IMR-90 (cell line): ENCODE data around the gene C15orf39. TPM values are rescaled to one million over a fixed set of nuclear protein-coding genes. Genes with fewer than 3 reads are reported as not detected.

Source experiments
- ATAC-seq: fragments of 200-7000 bp; cut with Tn5 transposase; 2 replicates; pipeline ENCODE4 v1.9.1; 2020; ENCODE audit warnings: low read depth, mild to moderate bottlenecking, moderate library complexity
- BruUV-seq: library from RNA; stranded (reverse); fragments of 400-500 nt; replicated peaks from 2 replicates; lab custom pipeline; 2021; lab: Mats Ljungman, UMichigan
- CTCF ChIA-PET: fragments of 300-600 bp; formaldehyde crosslinking; extraction: SDS; loops from one replicate; lab custom pipeline; 2021; ENCODE audit warnings: antibody characterized with exemption; lab: Yijun Ruan, JAX
- POLR2A ChIA-PET: fragments of 300-600 bp; sonication (Branson Sonifier 250); formaldehyde crosslinking; loops from one replicate; lab custom pipeline; 2022; ENCODE audit warnings: antibody characterized with exemption; ENCODE audit not compliant: unreplicated experiment; lab: Charles Lee
- DNase-seq: peaks from one replicate; pipeline ENCODE4 v3.0.0; 2013
- H2AFZ ChIP-seq: replicated peaks from 2 replicates; pipeline ENCODE3; 2013; ENCODE audit warnings: low read length, mild to moderate bottlenecking; ENCODE audit not compliant: poor library complexity
- H2AK5ac ChIP-seq: 2 replicates; pipeline ENCODE4 v1.6.1; 2013; ENCODE audit warnings: low read depth, low read length, inconsistent platforms
- H2AK9ac ChIP-seq: replicated peaks from 2 replicates; pipeline ENCODE3; 2013; ENCODE audit warnings: mild to moderate bottlenecking, low read depth, low read length, moderate library complexity; ENCODE audit not compliant: poor library complexity
- H2BK120ac ChIP-seq: 2 replicates; pipeline ENCODE4 v1.6.1; 2013; ENCODE audit warnings: low read depth, low read length, inconsistent platforms
- H2BK15ac ChIP-seq: 3 replicates; pipeline ENCODE4 v1.6.1; 2013; ENCODE audit warnings: low read depth, low read length, inconsistent platforms
- H2BK20ac ChIP-seq: 2 replicates; pipeline ENCODE4 v1.6.1; 2013; ENCODE audit warnings: low read depth, mild to moderate bottlenecking, inconsistent platforms, low read length, moderate library complexity
- H2BK5ac ChIP-seq: 2 replicates; pipeline ENCODE4 v1.6.1; 2013; ENCODE audit warnings: mild to moderate bottlenecking, low read depth, low read length, inconsistent platforms; ENCODE audit not compliant: poor library complexity, severe bottlenecking
- H3K14ac ChIP-seq: replicated peaks from 2 replicates; pipeline ENCODE4 v1.6.1; 2013; ENCODE audit warnings: low read depth, low read length, inconsistent platforms
- H3K18ac ChIP-seq: 2 replicates; pipeline ENCODE4 v1.6.1; 2013; ENCODE audit warnings: low read depth, low read length, control low read depth
- H3K23ac ChIP-seq: 2 replicates; pipeline ENCODE4 v1.6.1; 2013; ENCODE audit warnings: low read depth, low read length, inconsistent platforms
- H3K27ac ChIP-seq: 2 replicates; pipeline ENCODE4 v1.5.1; 2013; ENCODE audit warnings: mild to moderate bottlenecking, control low read depth, low read length; ENCODE audit not compliant: insufficient read depth
- H3K27me3 ChIP-seq: 2 replicates; pipeline ENCODE4 v1.6.1; 2013; ENCODE audit warnings: low read length; ENCODE audit not compliant: control insufficient read depth, insufficient read depth
- H3K36me3 ChIP-seq: 2 replicates; pipeline ENCODE4 v1.6.1; 2013; ENCODE audit warnings: low read length, mixed read lengths; ENCODE audit not compliant: control insufficient read depth, insufficient read depth
- H3K4ac ChIP-seq: 2 replicates; pipeline ENCODE4 v1.6.1; 2013; ENCODE audit warnings: low read depth, low read length, inconsistent platforms
- H3K4me1 ChIP-seq: 2 replicates; pipeline ENCODE4 v1.6.1; 2013; ENCODE audit warnings: low read length, mixed read lengths; ENCODE audit not compliant: control insufficient read depth, insufficient read depth
- H3K4me2 ChIP-seq: 2 replicates; pipeline ENCODE4 v1.6.1; 2013; ENCODE audit warnings: low read depth, mild to moderate bottlenecking, control low read depth, low read length, moderate library complexity
- H3K4me3 ChIP-seq: 2 replicates; pipeline ENCODE4 v1.5.1; 2013; ENCODE audit warnings: low read depth, mild to moderate bottlenecking, control low read depth, low read length, moderate library complexity; ENCODE audit not compliant: insufficient read depth
- H3K56ac ChIP-seq: 2 replicates; pipeline ENCODE4 v1.6.1; 2013; ENCODE audit warnings: low read length, inconsistent platforms; ENCODE audit not compliant: insufficient read depth; ENCODE audit errors: extremely low read depth
- H3K79me1 ChIP-seq, 2 experiments: 2 replicates each; pipeline ENCODE4 v1.6.1; 2013; ENCODE audit warnings: low read length in 2 of 2, inconsistent platforms in 1 of 2, low read depth in 1 of 2
- H3K9ac ChIP-seq: 2 replicates; pipeline ENCODE4 v1.6.1; 2013; ENCODE audit warnings: low read depth, low read length, control low read depth
- H3K9me1 ChIP-seq: 2 replicates; pipeline ENCODE4 v1.6.1; 2013; ENCODE audit warnings: low read length, inconsistent platforms; ENCODE audit not compliant: insufficient read depth
- H3K9me3 ChIP-seq: 2 replicates; pipeline ENCODE4 v1.6.1; 2013; ENCODE audit warnings: low read length; ENCODE audit not compliant: control insufficient read depth, insufficient read depth
- H4K20me1 ChIP-seq: 2 replicates; pipeline ENCODE4 v1.6.1; 2013; ENCODE audit warnings: low read length, inconsistent platforms; ENCODE audit not compliant: insufficient read depth
- H4K5ac ChIP-seq: 2 replicates; pipeline ENCODE4 v1.6.1; 2013; ENCODE audit warnings: mild to moderate bottlenecking, low read depth, low read length, control low read depth
- H4K8ac ChIP-seq, 2 experiments: 2 replicates each; pipeline ENCODE4 v1.6.1; 2013; ENCODE audit warnings: low read depth in 2 of 2, low read length in 2 of 2, control low read depth in 1 of 2, inconsistent platforms in 1 of 2
- H4K91ac ChIP-seq: 2 replicates; pipeline ENCODE4 v1.6.1; 2013; ENCODE audit warnings: low read depth, low read length, inconsistent platforms; ENCODE audit not compliant: insufficient read depth
- BHLHE40 ChIP-seq: fragments of 150-350 bp; IDR thresholded peaks from 2 replicates; pipeline ENCODE4 v1.6.1; 2016; ENCODE audit warnings: mild to moderate bottlenecking, low read depth, low read length
- CEBPB ChIP-seq: IDR thresholded peaks from 2 replicates; pipeline ENCODE4 v1.6.1; 2012; ENCODE audit warnings: low read depth, low read length, improper control_type of control experiment
- CHD1 ChIP-seq: IDR thresholded peaks from 2 replicates; pipeline ENCODE4 v1.6.1; 2012; ENCODE audit warnings: low read depth, low read length, improper control_type of control experiment
- FOS ChIP-seq: fragments of 150-350 bp; IDR thresholded peaks from 2 replicates; pipeline ENCODE4 v1.6.1; 2016; ENCODE audit warnings: low read depth, low read length
- MAFK ChIP-seq: IDR thresholded peaks from 2 replicates; pipeline ENCODE4 v1.6.1; 2012; ENCODE audit warnings: low read depth, low read length, improper control_type of control experiment
- MXI1 ChIP-seq: IDR thresholded peaks from 2 replicates; pipeline ENCODE4 v1.6.1; 2012; ENCODE audit warnings: low read depth, mild to moderate bottlenecking, low read length, moderate library complexity, borderline replicate concordance
- NFE2L2 ChIP-seq: fragments of 150-350 bp; IDR thresholded peaks from 2 replicates; pipeline ENCODE4 v1.6.1; 2016; ENCODE audit warnings: low read depth, mild to moderate bottlenecking, low read length
- POLR2A ChIP-seq: IDR thresholded peaks from 2 replicates; pipeline ENCODE4 v1.6.1; 2012; ENCODE audit warnings: mild to moderate bottlenecking, low read depth, low read length
- RAD21 ChIP-seq: IDR thresholded peaks from 2 replicates; pipeline ENCODE4 v1.6.1; 2012; ENCODE audit warnings: low read length, improper control_type of control experiment
- RFX5 ChIP-seq: IDR thresholded peaks from 2 replicates; pipeline ENCODE4 v1.8.0; 2012; ENCODE audit warnings: low read depth, mild to moderate bottlenecking, low read length, moderate library complexity
- WGBS, 2 experiments: methylation state at CpG; one replicate each; pipeline versions ENCODE4 v1.1.5 to v1.1.7; 2013; ENCODE audit warnings: missing lambda C conversion rate in 2 of 2; ENCODE audit not compliant: insufficient read length in 1 of 2; ENCODE audit errors: extremely low coverage in 2 of 2; 5-methylcytosine and 5-hydroxymethylcytosine counted together
- dilution Hi-C: fragments of 300-500 bp; cut with HindIII; formaldehyde crosslinking; loops from one replicate; pipeline ENCODE4 v1.14.3; 2018; ENCODE audit warnings: low sequenced_read_pairs; ENCODE audit not compliant: unreplicated experiment
- in situ Hi-C: fragments of 300-500 bp; cut with MboI; formaldehyde crosslinking; loops from 3 replicates; pipeline ENCODE4 v1.14.3; 2019; ENCODE audit warnings: low sequenced_read_pairs, inconsistent platforms, mixed read lengths
- intact Hi-C: fragments of 100-400 bp; cut with micrococcal nuclease; formaldehyde crosslinking; loops from 2 replicates; pipeline ENCODE4 v1.10.0; 2022
- polyA plus RNA-seq, 3 experiments: library from polyadenylated mRNA; depleted of rRNA; stranded (reverse); fragments of >200 nt; gene quantifications; 2 replicates each; pipeline ENCODE4 v1.2.3, GENCODE V29; 2012; ENCODE audit warnings: low replicate concordance in 1 of 3
- total RNA-seq: library from RNA; depleted of rRNA; stranded (reverse); fragments of >200 nt; gene quantifications from 2 replicates; pipeline ENCODE4 v1.2.3, GENCODE V29; 2012
- TF ChIP-seq, protein P1 (sequence below): conservative IDR thresholded peaks from 2 replicates; pipeline ENCODE4 v1.5.1; 2012; ENCODE audit warnings: mild to moderate bottlenecking, low read depth, low read length, improper control_type of control experiment
- TF ChIP-seq, protein P2 (sequence below): fragments of 150-350 bp; IDR thresholded peaks from 2 replicates; pipeline ENCODE4 v1.6.1; 2017; ENCODE audit warnings: mild to moderate bottlenecking, antibody characterized with exemption, low read length, low read depth
- TF ChIP-seq, protein P3 (sequence below): fragments of 150-350 bp; IDR thresholded peaks from 2 replicates; pipeline ENCODE4 v1.6.1; 2016; ENCODE audit warnings: low read depth, mild to moderate bottlenecking, low read length, moderate library complexity, borderline replicate concordance

The C15orf39 gene
- total and polyA plus RNA-seq, 2 of the 4 experiments (the other 2 are of a cell fraction): 1.3 to 5.7 TPM

DNA sequence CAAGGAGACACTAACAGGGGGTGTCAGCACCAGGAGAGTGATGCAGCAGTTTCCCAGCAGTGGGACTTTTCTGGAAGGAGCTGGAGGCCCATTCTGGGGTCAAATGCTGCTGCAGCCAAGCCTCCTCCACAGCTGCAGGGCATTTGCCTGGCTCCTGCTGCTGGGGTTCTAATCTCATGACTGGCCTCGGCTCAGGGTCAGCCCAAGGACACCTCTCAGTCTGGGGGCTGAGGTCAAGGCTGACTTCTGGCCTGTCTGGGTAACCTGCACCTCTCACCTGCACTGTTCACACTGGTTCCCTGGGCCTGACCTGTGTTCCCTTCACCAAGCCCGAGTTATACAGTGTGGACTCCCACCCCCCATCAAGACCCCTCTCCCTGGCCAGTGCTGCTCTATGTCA is 10.4 kb upstream of the C15orf39 start:
- Histone ChIP-seq H3K4me1 (peaks cover 7% of the 10 kb centered on the region; the same call in 1 of the 2 replicates), H2BK5ac (no peak overlapping the region), H2BK15ac (no peak overlapping the region), H3K9me3 (peaks cover 12% of the 10 kb centered on the region), H3K18ac (no peak overlapping the region), H4K20me1 (no peaks in the 10 kb centered on the region), H2AK5ac (no peak overlapping the region), H3K27ac (no peak overlapping the region), H3K14ac (no peak overlapping the region), H2BK120ac (no peak overlapping the region), H3K4ac (no peak overlapping the region), H3K9ac (no peak overlapping the region), H2AFZ (no peak overlapping the region), H4K8ac (no peak overlapping the region), H2AK9ac (no peak overlapping the region), H3K36me3 (no peaks in the 10 kb centered on the region), H3K9me1 (no peaks in the 10 kb centered on the region), H3K23ac (no peak overlapping the region), H3K56ac (no peak overlapping the region), H3K27me3 (peaks cover 43% of the 10 kb centered on the region), H3K4me2 (no peak overlapping the region), H3K4me3 (no peak overlapping the region), H2BK20ac (no peak overlapping the region), H3K79me1 (no peaks in the 10 kb centered on the region), H4K5ac (no peak overlapping the region), H4K91ac (no peak overlapping the region)
- in situ Hi-C loops: no loop called here
- intact Hi-C loops: no loop called here
- ATAC-seq (no peak), DNase-seq (no peak)
- POLR2A ChIA-PET: no interaction called here
- WGBS, 2 experiments: 57% methylated on average over 1 of the region's 2 CpGs; no CpG with 5 or more reads in 1 of the 2 experiments
- TF ChIP-seq POLR2A (no peak), RFX5 (no peak), MXI1 (no peak), RAD21 (no peak), CEBPB (no peak), CHD1 (no peak), BHLHE40 (no peak), FOS (no peak), NFE2L2 (no peak), MAFK (no peak)
- TF ChIP-seq, protein P1, sequence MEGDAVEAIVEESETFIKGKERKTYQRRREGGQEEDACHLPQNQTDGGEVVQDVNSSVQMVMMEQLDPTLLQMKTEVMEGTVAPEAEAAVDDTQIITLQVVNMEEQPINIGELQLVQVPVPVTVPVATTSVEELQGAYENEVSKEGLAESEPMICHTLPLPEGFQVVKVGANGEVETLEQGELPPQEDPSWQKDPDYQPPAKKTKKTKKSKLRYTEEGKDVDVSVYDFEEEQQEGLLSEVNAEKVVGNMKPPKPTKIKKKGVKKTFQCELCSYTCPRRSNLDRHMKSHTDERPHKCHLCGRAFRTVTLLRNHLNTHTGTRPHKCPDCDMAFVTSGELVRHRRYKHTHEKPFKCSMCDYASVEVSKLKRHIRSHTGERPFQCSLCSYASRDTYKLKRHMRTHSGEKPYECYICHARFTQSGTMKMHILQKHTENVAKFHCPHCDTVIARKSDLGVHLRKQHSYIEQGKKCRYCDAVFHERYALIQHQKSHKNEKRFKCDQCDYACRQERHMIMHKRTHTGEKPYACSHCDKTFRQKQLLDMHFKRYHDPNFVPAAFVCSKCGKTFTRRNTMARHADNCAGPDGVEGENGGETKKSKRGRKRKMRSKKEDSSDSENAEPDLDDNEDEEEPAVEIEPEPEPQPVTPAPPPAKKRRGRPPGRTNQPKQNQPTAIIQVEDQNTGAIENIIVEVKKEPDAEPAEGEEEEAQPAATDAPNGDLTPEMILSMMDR: no peak
- TF ChIP-seq, protein P2, sequence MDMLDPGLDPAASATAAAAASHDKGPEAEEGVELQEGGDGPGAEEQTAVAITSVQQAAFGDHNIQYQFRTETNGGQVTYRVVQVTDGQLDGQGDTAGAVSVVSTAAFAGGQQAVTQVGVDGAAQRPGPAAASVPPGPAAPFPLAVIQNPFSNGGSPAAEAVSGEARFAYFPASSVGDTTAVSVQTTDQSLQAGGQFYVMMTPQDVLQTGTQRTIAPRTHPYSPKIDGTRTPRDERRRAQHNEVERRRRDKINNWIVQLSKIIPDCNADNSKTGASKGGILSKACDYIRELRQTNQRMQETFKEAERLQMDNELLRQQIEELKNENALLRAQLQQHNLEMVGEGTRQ: no peak
- TF ChIP-seq, protein P3, sequence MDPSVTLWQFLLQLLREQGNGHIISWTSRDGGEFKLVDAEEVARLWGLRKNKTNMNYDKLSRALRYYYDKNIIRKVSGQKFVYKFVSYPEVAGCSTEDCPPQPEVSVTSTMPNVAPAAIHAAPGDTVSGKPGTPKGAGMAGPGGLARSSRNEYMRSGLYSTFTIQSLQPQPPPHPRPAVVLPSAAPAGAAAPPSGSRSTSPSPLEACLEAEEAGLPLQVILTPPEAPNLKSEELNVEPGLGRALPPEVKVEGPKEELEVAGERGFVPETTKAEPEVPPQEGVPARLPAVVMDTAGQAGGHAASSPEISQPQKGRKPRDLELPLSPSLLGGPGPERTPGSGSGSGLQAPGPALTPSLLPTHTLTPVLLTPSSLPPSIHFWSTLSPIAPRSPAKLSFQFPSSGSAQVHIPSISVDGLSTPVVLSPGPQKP: no peak
- dilution Hi-C loops: no loop called here
- CTCF ChIA-PET: no interaction called here
- no TSS peak for BruUV-seq
